GM18861 (cell line): Measurements from ENCODE around the gene YBX2.
"Not testable (repeated sequence)": the region's sequence is repeated elsewhere in the genome, so short reads cannot be mapped to it uniquely, and the experiment has no call there.

Experiments
- ATAC-seq: cut with Tn5 transposase; IDR thresholded peaks from one replicate; pipeline ENCODE4 v1.9.1; 2021; ENCODE audit not compliant: unreplicated experiment

The YBX2 gene

DNA sequence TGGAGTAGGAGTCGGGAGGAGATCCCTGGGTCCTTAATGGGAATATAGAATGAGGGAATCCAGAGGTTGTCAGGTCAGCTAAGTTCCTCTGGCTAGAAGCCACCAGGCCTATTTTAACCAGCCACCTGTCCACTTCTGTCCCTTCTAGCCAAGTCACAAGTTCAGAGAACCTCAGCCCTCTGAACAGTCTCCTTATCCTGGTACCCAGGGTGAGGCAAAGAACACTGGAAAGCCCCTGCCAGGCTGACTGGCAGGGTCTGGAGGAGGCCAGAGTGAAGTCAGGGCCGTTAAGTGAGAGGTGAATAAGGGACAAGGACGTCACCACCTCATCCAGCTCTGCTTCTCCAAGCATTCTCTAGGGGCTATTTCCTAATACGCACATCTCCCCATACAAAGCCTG is 45.6 kb downstream of the YBX2 start:
- no peak for ATAC-seq

DNA sequence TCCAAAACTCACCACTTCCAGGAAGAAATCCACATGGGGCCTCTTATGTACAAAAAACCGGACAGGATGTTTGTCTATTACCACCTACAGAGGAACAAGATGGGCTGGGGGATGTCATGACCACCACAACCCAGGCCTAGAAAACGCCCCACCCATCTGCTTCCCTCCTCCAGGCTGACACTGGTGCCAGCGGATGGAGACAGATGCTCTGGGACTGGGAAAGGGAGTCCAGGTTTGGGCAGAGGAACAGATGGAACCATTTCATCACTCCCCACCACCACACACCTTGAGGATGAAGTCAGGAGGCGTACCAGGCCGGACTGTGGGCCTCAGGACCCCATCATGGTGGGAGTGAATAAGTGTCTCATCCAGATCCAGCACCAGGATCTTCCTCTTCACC is 47.7 kb downstream of the YBX2 start:
- no peak for ATAC-seq

DNA sequence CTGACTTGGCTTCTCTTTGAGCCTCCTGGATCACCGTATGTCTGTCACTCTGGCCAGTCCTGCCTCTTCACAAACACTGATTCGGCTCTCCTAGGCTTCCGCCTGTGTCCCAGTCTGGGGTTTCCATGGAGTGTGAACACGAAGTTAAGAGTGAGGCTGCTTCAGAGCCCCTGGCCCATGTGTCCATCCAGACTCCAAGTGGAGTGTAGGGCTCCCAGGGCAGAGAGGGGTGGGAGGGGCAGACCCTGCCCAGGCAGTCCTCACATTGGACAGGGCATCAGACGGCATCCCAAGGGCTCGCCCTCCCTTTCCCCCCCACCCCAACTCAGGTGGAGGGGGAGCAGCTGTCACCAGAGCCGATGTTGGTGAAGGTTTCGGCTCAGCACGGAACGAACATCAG is 50.6 kb downstream of the YBX2 start:
- ATAC-seq = not testable (repeated sequence)

DNA sequence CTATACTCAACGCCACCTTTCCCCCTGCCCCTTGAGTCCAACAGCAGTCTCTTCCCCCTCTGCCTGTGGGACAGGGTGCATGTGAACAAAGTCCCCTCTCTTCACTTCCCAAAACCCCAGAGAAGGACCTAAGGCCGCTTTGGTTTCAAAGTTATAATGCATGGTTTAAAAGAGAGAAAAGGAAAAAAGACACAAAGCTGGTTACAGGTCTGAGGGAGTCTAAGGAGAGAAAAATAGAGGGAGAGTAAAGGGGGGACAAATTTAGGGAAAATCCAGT is 51.0 kb downstream of the YBX2 start:
- ATAC-seq = no peak

DNA sequence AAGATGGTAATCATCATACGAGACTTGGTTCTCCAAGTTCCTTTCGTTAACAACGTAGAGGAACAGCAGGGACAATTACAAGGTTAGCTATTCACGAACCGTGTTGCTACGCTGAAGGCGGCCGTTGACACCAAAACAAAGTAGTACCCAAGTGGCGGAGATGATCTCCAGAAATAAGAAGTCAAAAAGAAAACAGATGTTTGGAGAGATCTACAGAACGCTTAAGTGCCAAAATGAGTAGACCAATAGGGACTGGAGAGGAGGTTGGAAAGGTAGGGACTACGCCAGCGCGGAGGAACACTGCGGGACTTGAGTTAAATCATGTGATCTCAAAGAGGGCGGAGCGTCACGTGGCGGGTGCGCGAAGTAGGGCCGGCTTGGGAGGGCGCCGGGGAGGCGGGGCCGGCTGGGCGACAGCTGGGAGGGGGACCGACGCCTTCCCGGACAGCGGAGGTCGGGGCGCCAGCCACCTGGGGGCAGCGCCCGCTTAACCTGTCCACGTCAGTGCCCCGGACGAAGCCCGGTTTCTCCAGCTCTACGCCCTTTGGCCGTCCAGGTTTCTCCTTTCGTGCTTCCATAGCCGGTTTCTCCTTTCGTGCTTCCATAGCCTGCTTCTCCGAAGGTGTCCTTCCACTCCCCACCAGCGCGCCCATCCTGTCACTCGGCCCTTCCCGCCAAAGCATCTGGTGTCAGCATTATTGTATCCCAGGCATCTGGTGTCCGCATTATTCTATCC is 51.6 kb downstream of the YBX2 start:
- ATAC-seq = peak; percentile 41

DNA sequence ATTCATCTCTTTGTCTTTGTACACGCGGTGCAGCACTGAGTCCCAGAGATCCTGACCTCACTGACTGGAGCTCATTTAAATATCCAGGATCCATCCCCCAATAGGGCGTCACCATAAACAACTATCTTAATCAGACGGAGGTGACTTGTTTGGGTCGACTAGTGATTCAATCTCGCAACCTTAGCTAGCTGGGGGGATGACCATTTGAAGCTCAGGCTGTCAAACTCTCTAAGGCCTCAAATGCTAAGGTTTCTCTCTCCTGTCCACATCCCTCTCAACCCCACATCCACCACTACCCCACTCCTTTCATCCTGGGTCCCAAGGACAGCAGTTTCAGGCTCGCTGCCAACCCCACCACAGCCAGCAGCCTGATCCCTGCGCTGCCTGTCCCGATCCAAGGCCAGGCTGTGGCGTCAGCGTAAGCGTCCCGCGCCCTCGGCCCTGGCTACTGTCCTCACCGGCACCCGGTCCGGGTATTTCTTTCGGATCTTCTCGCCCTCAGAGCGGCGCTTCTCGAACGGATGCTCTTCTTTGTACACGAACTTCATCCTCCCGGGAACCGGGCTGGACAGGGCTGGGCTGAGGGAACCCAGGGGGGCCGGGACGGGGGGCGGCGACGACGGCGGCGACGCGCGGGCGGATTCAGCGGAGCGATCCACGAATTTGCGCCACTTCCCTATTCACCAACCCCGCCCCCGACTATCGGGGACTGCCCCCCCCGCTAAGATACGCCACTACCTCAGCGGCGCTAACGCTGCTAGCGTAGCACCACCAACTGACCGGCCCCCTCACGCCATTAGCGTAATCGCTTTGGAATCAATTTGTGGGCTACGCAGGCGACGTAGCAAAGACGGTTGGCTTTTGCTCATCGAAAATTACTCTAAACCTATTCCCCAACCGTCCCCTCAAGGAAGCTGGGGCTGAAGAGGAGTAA is 52.4 kb downstream of the YBX2 start, which contains the start of gene GABARAP:
Gene GABARAP (minus strand): TSS at position 667 of the 934 bp plus-strand sequence. CDS start 119 bp downstream, at position 548.
- peak; percentile 28 for ATAC-seq

DNA sequence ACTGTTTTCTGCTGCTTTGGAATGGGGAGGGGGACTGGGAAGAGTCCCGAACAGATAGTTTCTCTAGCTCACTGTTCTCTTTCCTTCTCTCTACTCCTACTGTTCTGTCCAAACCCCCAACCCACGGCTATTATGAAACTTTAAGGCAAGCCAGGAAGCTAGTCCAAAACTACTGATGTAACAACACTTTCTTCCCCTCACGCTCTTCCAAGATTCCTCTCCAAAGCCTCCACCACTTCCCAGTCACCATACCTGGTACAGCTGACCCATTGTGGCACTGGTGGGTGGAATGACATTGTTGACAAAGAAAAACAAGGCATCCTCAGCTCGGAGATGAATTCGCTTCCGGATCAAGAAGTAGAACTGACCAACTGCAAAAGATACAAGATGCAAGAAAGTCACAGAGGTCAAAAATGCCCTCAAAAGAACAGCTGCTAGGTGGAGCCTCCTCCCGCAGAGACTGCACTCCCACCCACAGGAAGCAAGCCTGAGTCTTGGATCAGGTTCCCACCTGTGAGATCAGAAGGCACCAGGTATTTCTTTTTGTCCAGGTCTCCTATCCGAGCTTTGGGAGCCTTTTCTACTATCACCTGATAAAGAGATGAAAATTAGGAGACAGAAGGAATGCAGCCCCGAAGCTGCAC is 53.2 kb downstream of the YBX2 start:
- ATAC-seq = no peak

DNA sequence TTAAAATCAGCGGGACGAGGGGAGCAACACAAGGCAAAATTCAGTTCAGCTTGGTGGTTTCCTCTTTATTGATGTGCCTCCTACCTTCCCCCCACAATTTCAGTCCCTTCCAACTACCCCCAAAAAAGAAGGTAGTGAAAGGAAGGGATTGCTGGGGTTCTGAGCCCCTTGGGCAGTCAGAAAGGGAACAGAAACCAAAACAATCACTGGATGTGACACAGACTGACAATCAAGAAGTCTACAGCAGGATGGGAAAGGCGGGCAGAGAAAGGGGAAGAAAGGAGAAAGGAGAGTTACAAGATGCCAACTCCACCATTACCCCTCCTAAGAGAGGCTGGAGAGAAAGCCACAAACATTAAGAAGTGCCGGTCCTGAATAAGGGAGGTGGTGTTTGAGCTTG is 54.1 kb downstream of the YBX2 start:
- no peak for ATAC-seq

DNA sequence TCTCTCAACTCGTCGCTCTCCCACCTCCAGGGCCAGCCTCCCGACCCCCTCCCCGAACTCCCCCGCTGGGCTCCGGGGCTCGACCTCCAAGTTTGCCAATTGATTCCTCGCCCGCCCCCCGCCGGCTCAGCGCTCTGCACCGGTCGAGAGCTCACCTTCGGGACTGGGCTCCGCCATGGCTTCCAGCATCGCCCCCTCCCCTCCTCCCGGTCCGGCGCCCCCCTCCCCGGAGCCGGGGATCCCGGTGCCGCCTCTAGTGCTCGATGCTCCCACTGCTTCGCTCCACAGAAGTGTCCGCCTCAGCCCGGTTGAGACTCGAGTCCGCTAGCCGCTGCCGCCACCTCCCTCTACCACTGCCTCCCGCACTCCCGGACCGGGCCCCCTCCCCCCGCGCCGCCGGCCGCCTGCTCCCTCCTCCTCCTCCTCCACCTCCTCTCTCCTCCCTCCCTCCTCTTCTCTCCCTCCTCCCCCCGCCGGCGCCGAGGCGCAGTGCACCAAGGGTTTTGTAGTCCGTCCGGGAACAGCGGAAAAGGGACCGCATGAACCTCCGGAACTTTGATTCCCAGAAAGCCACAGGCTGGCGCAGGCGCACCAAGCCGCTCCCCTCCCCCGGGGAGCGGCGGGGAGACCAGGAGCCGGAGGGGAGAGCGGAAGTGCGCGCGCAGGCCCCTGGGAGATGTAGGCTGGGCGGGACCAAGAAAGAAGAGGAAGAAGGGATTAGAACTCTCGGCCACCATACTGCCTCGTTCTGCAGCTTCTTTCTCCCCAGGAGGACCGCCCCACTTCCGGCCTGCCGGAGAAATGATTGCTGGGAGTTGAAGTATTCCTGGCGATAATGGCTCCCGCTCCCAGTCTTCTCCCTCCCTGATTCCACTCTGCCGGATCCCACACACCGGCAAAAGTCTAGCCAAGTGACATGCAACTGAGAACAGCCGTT is 55.1 kb downstream of the YBX2 start, which contains the start of gene PHF23:
Gene PHF23 (minus strand): TSS at position 367 of the 937 bp plus-strand sequence. CDS start 178 bp downstream, at position 189.
- peak; percentile 36 for ATAC-seq

DNA sequence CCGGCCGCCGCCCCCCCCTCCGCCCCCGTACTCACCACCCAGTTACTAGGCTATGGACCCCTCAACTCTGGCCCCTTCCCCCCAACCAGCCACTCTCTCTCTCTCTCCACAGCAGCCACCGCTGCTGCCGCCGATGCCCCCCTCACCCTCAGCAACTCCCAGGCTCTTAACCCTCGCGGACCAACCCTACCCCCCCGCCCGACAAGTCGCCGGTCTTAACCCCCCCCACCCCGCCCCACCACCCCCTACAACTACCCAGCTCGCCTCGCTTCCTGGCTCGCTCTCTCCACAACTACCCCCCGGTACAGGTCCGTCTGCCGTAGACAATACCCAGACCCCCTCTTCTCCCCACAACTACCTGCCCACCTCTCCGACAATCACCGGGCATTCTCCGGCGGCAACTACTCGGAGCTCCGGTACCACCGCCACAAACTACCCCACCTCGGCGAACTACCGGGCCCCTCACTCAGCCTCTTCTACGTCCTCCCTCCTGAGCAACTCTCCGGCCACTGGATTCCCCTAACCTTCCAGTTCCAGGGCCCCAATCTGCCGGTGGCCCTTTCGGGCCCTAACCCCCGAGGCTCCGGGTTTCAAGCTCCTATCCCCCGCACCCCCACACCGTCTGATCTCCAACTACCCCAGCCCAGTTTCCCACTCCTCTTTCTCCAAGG is 55.9 kb downstream of the YBX2 start:
- ATAC-seq = no peak
